H54 (cell line): ENCODE results near the gene CCDC33.

Experiments used
- DNase-seq: peaks from one replicate; pipeline ENCODE4 v3.0.0; 2011; ENCODE audit warnings: low spot score, mixed read lengths; ENCODE audit not compliant: insufficient read length
- FAIRE-seq: peaks from 3 replicates; lab custom pipeline; 2011; peaks lifted over from hg19 to GRCh38; lab: Jason Lieb, UNC
- POLR2A ChIP-seq: IDR thresholded peaks from 2 replicates; pipeline ENCODE4 v1.6.1; 2011; ENCODE audit warnings: low read depth, mild to moderate bottlenecking, low read length

Gene CCDC33

DNA sequence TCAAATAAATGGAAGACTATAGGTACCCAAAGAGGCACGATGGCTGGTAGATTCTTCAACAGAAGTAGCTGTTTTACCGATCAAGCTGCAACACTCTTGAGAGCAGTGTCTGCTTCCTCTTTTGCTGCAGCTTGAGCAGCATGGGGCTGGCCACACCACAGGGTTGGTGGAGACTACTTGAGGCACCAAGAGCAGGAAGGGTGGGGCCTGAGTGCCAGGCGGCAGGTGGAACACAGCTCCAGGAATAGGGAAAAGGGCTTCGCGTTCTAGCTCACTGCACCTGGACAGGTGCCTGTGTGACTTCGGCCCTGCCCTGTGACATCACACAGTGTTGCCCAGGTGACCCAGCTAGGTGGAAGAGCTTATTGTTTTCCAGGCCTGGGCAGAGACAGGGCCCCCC, at the start of gene CCDC33:
CCDC33 (plus strand) TSS at position 365 of the 400 bp plus-strand sequence. CDS start 394 bp downstream, outside the sequence.
- no peak for TF ChIP-seq POLR2A
- DNase-seq (no peak), FAIRE-seq (no peak)

DNA sequence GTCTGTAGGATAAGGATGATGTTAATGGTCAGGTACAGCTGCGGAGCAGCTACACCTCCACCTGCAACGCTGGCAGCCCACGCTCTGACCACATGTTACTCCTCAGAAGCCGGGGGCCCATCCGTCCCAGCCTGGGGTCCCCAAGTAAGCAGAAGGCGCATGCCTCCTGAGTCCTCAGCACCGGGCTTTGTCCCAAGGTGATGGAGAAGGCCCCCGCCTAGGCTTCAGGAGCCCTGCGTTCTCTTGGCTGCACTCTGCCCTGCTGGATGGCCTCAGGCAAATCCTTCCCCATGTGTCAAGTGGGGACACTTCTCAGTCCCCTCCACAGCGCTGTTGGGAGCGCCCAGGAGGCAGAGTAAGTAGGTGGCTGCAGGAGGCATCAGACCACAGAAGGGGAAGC, 47.9 kb upstream of the CCDC33 start:
- TF ChIP-seq POLR2A = no peak
- no peak for DNase-seq
- no peak for FAIRE-seq

DNA sequence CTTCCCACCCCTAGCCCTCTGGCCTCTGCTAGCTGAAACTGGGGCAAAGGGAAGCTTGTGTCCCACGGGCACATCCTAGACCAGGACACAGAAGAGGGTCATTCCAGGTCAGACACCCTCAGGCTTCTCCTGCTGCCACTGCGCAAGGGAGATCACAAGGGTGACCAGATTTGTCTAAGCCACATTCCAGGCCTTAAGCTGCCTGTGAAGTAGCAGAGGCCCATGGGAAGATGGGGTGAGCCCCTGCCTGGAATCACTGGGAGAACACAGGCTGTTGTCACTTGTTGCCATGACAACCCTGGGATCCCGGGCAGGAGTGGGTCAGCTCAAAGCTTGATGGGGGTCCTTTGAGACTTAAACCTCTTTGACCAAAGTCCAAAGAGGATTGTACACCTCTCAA, 44.3 kb upstream of the CCDC33 start:
- DNase-seq (no peak), FAIRE-seq (no peak)
- TF ChIP-seq POLR2A = no peak

DNA sequence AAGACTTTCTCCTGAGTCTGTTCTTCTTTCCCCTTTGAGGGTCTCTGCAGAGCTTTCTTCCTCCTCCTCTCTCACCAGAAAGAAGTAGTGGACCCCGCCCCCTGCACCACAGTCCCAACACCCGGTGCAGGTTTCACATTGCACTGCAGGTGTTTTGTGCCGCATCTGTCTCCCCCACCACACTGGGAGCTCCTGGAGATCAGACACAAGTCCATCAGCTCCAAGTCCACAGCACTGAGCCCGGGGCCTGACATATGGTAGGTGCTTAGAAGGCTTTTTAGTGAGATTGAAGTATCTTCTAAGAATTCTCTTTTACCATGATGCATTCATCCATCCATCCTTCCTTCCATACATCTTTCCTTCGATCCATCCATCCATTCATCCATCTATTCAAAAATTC, 43.4 kb upstream of the CCDC33 start:
- DNase-seq = no peak
- no peak for FAIRE-seq
- TF ChIP-seq POLR2A = no peak

DNA sequence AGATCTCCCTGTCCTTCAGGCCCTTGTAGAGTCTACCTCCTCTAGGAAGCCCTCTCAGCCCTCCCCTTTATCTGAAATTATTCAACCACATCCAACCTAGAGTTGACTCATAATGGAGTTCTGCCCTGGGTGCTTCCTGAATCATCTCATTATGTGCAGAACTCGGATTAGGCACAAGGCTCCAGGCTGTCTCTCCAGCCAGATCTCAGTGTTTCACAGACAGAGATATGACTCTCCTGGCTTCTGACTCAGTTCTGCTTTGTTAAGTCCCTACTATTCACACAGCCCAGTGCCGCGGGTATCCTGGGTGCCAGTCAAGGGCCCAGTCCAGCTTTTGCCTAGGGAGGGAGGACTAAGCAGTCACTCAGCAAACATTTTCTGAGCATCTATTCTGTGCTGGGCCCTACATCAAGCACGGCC, 42.8 kb upstream of the CCDC33 start:
- TF ChIP-seq POLR2A = peak; percentile 45; the same call in 1 of the 2 replicates
- FAIRE-seq (no peak), DNase-seq (peak; percentile 52)

DNA sequence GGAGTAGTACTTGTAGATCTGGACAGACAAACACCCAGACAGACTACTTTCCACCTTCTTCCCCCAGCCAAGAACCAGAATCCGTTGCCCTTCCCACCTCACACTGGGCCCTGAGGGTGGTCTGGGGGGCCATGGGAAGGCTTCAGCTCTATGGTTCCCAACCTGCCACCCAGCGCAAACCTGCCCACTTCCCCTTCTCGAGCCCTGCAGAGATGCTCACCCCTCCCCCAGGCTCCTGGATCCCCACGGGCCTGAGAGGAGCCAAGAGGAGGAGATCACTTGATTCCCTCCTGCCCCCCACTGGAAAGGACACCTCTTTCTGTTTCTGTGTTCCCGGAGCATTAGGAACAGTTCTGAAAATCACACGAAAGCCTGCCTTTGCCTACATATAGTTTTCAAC, 42.2 kb upstream of the CCDC33 start:
- no peak for DNase-seq
- FAIRE-seq = no peak
- TF ChIP-seq POLR2A = no peak

DNA sequence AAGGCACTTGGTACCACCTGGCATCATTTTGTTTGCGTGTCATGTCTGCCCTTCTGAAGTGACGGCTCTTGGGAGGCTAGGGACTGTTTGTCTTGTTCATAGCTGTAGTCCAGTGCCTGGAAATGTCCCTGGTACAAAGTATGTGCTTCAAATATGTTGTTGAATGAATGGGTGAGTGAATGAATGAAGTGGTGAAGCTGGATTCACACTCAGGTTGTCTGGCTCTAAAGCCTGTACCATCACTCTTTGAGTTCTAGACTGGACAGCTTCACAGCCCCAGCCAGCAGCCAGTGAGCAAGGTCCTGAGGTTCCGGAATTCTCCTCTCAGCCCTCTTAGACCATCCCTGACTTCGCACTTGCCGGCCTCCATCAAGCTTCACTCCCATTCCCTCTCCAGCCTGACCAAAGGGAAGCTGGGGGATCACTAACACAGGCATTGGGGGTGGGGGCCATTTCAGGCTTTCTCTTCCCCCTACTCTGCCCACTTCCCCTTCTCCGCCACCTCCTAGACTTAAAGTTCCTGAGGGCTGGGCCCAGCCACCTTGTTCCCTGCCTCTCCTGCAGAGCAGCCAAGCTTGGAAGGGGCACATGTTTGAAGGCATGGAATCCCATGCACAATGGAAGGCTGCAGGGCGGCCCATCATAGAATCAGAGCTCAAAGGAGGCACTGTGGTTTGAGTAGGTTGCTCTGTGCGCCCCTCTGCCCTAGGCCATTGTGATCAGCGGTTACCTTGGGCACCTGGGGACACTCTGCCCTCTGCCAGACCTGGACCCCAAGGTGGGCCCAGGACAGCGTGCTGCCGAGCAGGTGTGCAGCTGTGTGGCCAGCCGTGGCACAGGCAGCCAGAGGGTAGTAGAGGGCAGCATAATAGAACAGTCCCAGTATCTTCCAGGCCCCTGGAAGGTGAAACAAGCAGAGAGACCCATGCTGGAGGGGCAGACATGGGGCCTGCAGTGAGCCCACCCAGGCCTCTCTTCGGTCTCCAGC, 41.3 kb upstream of the CCDC33 start:
- no peak for TF ChIP-seq POLR2A
- DNase-seq = no peak

DNA sequence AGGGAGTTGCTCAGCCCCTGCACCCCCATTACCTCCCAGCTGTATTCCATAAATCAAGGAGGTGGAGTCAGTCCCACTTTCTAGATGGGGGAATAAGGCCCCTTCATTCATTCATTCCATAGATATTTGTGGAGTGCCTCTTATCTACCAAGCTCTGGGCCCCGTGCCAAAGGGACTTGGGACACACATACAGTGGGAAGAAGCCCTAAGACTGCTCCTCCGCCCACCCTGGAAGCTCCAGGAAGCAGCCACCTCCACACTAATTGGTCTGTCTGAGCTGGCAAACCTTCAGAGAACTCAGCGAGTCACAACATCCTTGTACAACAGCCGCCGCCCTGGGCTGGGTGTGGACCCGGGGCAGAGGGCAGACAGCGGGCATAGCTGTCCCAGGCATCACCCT, 40.0 kb upstream of the CCDC33 start:
- peak; percentile 60 for DNase-seq

More for the DNA sequence above, 41.3 kb upstream of the CCDC33 start:
- no peak for FAIRE-seq

DNA sequence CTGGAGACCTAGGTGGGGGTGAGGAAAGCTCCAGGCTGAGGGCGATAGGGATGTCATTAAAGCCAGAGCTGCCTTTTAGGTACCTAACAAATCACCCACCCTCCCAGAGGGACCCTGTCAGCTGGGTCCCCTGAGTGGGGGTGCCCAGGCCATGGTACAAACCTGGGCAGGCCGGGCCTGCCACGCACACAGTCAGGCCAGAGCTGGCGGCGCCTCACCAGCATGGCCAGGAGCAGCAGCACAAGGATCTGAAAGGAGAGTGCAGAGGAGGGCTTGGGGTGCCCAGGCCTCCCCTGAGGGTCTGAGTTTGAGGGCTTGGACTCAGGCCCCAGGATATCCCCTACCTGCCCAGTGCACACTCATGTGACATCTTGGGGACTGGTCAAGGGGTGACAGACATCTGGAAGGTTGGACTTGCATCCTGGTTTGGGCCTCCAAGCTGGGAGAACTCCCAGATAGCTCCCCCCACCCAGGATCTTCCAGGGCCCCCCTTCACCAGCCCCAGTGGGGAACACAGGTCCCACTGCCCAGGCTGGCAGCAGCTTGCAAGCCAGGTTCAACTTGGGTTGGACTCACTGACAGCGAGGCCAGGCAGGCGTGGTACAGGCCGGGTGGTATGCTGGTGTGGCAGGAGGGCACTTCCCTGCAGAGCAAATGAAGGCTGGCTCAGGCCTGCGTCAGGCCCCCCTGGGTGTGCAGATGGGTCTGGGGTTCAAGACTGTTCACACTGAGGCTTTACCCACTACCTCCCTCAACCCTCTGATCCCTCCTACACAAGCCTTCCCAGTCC, 38.8 kb upstream of the CCDC33 start:
- FAIRE-seq (no peak), DNase-seq (no peak)
- TF ChIP-seq POLR2A = no peak

More for the DNA sequence above, 40.0 kb upstream of the CCDC33 start:
- FAIRE-seq = no peak
- no peak for TF ChIP-seq POLR2A

DNA sequence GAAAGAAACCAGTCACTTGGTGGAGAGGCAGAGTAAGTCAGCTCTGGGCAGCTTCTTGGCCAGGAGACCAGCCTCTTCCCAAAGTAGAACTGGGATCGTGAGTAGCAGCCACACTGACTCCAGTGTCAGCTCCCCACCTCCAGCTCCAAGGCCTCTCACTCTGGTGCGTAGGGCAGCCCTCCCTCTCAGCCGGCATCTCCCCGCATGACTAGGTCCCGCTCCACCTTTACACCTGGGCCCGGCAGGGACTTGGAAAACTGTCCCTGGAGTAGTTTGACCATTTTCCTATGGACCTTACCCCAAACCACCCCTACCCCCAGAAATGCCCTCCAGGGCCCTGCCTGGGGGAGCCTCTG, 36.9 kb upstream of the CCDC33 start:
- FAIRE-seq (no peak), DNase-seq (no peak)
- no peak for TF ChIP-seq POLR2A

DNA sequence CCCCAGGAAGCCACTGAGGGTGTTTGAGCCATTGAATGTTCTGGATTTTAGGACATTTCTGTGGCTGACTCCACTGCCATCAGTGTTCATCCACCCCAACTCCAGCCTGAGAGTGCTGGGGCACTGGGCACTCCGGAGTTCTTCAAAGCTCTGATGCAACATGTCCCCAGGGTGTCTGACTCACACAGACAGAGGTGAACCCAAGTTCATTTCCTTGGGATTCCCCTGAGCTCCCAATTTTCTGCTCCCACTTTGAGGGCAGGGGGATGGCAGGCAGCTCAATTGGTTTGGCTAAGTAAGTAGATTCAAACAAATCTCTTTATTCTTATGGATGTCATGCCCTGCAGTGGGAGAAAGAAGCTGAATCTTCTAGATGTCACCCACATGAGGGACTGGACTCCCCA, 35.7 kb upstream of the CCDC33 start:
- DNase-seq = no peak
- no peak for FAIRE-seq

DNA sequence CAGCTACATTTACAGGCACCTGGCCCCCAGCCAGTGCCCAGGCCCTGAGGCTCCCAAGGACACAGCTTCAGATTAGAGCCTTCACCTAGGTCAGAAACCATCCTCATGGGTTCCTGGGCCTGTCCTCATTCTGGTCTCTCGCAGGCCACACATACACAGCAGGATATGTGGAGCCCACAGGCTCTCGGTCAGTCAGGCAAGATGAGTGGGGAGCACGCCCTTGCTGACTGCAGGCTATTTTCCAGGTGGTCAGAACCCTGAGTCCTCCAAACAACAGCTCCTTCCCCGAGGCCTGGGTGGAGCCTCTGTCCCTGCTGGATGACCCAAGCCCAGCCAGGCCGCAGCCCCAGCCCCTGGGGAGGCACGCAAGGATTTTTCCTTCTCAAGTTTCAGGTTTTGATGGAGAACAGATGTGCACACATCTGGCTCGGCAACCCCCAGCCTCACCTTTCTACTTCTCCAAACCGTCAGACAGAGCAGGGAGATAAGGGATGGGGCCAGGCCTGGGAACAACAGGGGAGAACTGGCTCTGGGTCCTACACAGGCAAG, 35.2 kb upstream of the CCDC33 start:
- FAIRE-seq (no peak), DNase-seq (no peak)
- no peak for TF ChIP-seq POLR2A

More for the DNA sequence above, 35.7 kb upstream of the CCDC33 start:
- TF ChIP-seq POLR2A = no peak

DNA sequence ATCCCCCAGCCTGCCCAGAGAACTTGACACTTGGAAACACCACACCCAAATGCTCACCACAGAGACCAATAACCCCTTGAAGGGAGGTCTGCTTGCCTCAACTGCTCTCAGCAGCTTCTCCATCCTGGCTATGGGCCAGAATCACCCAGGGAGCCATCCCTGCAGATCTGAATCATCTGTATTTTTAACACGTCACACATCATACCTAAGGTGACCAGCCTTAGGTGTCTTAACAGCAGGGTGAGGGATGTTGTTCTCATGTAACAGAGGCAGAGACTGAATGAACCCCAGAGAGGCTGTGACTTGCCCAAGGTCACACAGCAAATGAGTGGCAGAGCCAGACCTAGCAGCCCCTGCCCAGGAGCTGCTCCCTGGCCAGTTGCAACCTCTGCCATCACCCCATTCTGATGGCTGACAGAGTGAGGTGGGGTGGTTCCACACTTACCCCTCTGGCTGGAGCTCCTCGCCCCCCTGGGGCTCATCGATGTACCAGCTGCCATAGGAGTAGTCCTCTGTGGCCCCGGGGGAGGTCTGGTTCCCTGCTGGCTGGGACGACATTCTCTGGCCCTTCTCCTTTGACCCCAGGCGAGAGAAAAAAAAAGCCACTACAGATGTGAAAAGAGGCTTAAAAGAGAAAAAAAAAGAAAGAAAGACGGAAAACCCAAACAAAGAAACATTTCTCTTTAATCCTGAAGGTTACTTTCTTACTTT, 34.3 kb upstream of the CCDC33 start:
- DNase-seq (no peak), FAIRE-seq (no peak)
- TF ChIP-seq POLR2A = no peak
